Smooth muscle cell (in vitro differentiated cells): Measurements from ENCODE around the gene SOHLH1. TPM values are rescaled to one million over a fixed set of nuclear protein-coding genes. Genes with fewer than 3 reads are reported as not detected.

Experiments
- DNase-seq: peaks from one replicate; lab custom pipeline; 2025; ENCODE audit not compliant: unreplicated experiment; lab: John Stamatoyannopoulos, UW
- H2AFZ ChIP-seq: fragments of 200-600 bp; sonication (generic); 2 replicates; pipeline ENCODE4 v1.6.0; 2016; ENCODE audit warnings: antibody characterized with exemption, low read depth, mild to moderate bottlenecking
- H3F3A ChIP-seq: fragments of 200-600 bp; sonication (generic); 2 replicates; pipeline ENCODE4 v1.6.0; 2017; ENCODE audit warnings: antibody characterized with exemption, low read depth
- H3K27ac ChIP-seq: fragments of 200-600 bp; sonication (generic); 2 replicates; pipeline ENCODE4 v1.5.1; 2016; ENCODE audit warnings: low read depth, mild to moderate bottlenecking
- H3K27me3 ChIP-seq: fragments of 200-600 bp; sonication (generic); 2 replicates; pipeline ENCODE4 v1.6.1; 2016; ENCODE audit warnings: low read depth, mild to moderate bottlenecking
- H3K36me3 ChIP-seq: fragments of 200-600 bp; sonication (generic); 2 replicates; pipeline ENCODE4 v1.5.1; 2016; ENCODE audit warnings: low read depth
- H3K4me1 ChIP-seq: fragments of 200-600 bp; sonication (generic); 2 replicates; pipeline ENCODE4 v1.5.1; 2016; ENCODE audit warnings: low read depth
- H3K4me2 ChIP-seq: fragments of 200-600 bp; sonication (generic); 2 replicates; pipeline ENCODE4 v1.6.0; 2016; ENCODE audit warnings: mild to moderate bottlenecking
- H3K4me3 ChIP-seq: fragments of 200-600 bp; sonication (generic); 2 replicates; pipeline ENCODE4 v1.5.1; 2016; ENCODE audit warnings: mild to moderate bottlenecking
- H3K79me2 ChIP-seq: fragments of 200-600 bp; sonication (generic); 2 replicates; pipeline ENCODE4 v1.6.0; 2016; ENCODE audit warnings: low read depth, mild to moderate bottlenecking
- H3K9ac ChIP-seq: fragments of 200-600 bp; sonication (generic); 2 replicates; pipeline ENCODE4 v1.6.0; 2016; ENCODE audit warnings: low read depth
- H3K9me3 ChIP-seq: fragments of 200-600 bp; sonication (generic); replicated peaks from 2 replicates; pipeline ENCODE4 v1.5.1; 2016; ENCODE audit warnings: low read depth
- H4K20me1 ChIP-seq: fragments of 200-600 bp; sonication (generic); 2 replicates; pipeline ENCODE4 v1.6.0; 2016; ENCODE audit warnings: low read depth
- CTCF ChIP-seq: fragments of 200-600 bp; sonication (generic); IDR thresholded peaks from 2 replicates; pipeline ENCODE4 v1.5.1; 2017; ENCODE audit warnings: borderline replicate concordance, mild to moderate bottlenecking, antibody characterized with exemption; ENCODE audit not compliant: insufficient read depth, poor library complexity, severe bottlenecking
- WGBS: methylation state at CpG from one replicate; pipeline ENCODE4 v1.1.7; 2016; ENCODE audit warnings: low lambda C conversion rate; 5-methylcytosine and 5-hydroxymethylcytosine counted together
- polyA plus RNA-seq: library from polyadenylated mRNA; unstranded; fragments of >200 nt; fragmentation: Nextera tagmentation; extraction: Ambion mirVana; gene quantifications from 2 replicates; pipeline ENCODE4 v1.2.1, GENCODE V29; 2016
- total RNA-seq: library from RNA; depleted of rRNA; stranded (reverse); fragments of >200 nt; gene quantifications from 2 replicates; pipeline ENCODE4 v1.2.3, GENCODE V29; 2014

SOHLH1 gene
- total and polyA plus RNA-seq, 2 experiments from 2014 or later, result not detected

GRCh38 chr9:135743546-135744332, 44.5 kb upstream of the SOHLH1 start:
- no peak overlapping the region for H3K4me2 ChIP-seq
- H3K4me1 ChIP-seq, result no peaks in the 10 kb centered on the region
- DNase-seq, result no peak
- H4K20me1 ChIP-seq, result no peaks in the 10 kb centered on the region
- H3K27me3 ChIP-seq, result peaks cover under 1% of the 10 kb centered on the region
- no peak for TF ChIP-seq CTCF
- no peak overlapping the region for H3K9ac ChIP-seq
- no peak overlapping the region for H3K4me3 ChIP-seq
- no peak overlapping the region for H2AFZ ChIP-seq
- H3F3A ChIP-seq, result no peaks in the 10 kb centered on the region
- no peak overlapping the region for H3K27ac ChIP-seq
- WGBS, result 93% methylated on average over 23 of the region's 25 CpGs
- H3K79me2 ChIP-seq, result no peaks in the 10 kb centered on the region
- H3K9me3 ChIP-seq, result no peaks in the 10 kb centered on the region
- H3K36me3 ChIP-seq, result no peaks in the 10 kb centered on the region

DNA sequence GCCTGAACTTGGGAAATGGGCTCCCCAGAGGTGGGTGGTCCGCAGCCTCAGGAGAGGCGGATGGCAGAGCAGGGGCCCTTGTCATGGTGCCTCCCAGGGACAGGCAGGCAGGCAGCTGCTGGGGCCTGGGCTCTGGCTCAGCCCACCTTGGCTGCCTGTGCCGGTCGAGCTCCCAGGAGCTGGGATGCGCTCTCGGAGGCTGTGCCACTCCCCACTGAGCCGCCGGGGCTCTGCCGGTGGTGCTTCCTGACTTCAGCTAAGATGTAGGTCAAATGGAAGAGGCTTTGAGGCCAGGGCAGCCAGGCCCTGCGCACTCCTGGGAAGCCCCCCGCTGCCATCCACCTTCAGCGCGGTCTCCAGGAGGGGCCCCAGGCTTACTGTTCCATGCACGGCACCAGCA, 43.7 kb upstream of the SOHLH1 start:
- H3F3A ChIP-seq, result no peaks in the 10 kb centered on the region
- no peak overlapping the region for H3K27ac ChIP-seq
- DNase-seq, result no peak
- no peak overlapping the region for H2AFZ ChIP-seq
- no peaks in the 10 kb centered on the region for H3K79me2 ChIP-seq
- H3K9ac ChIP-seq, result no peak overlapping the region
- H3K9me3 ChIP-seq, result no peaks in the 10 kb centered on the region
- H4K20me1 ChIP-seq, result no peaks in the 10 kb centered on the region
- H3K36me3 ChIP-seq, result no peaks in the 10 kb centered on the region
- WGBS, result 91% methylated on average over 14 of the region's 14 CpGs
- H3K4me3 ChIP-seq, result no peak overlapping the region
- H3K4me1 ChIP-seq, result no peaks in the 10 kb centered on the region
- peaks cover 7% of the 10 kb centered on the region for H3K27me3 ChIP-seq
- H3K4me2 ChIP-seq, result no peak overlapping the region
- TF ChIP-seq CTCF, result no peak

- H4K20me1 ChIP-seq, result no peaks in the 10 kb centered on the region
- H3K4me1 ChIP-seq, result no peaks in the 10 kb centered on the region
- no peak overlapping the region for H3K4me2 ChIP-seq
- no peak overlapping the region for H3K9ac ChIP-seq
- no peaks in the 10 kb centered on the region for H3F3A ChIP-seq
- no peak overlapping the region for H2AFZ ChIP-seq
- H3K4me3 ChIP-seq, result no peak overlapping the region
- H3K79me2 ChIP-seq, result no peaks in the 10 kb centered on the region
- no peaks in the 10 kb centered on the region for H3K36me3 ChIP-seq
- 90% methylated on average over 23 of the region's 24 CpGs for WGBS
- no peak overlapping the region for H3K27ac ChIP-seq
- H3K27me3 ChIP-seq, result peaks cover 22% of the 10 kb centered on the region
- TF ChIP-seq CTCF, result no peak
- H3K9me3 ChIP-seq, result no peaks in the 10 kb centered on the region
- no peak for DNase-seq
Measured at GRCh38 chr9:135741276-135742219, 42.3 kb upstream of the SOHLH1 start.
